ENCODE data around the gene PPARG.
"Not testable (repeated sequence)": the region's sequence is repeated elsewhere in the genome, so short reads cannot be mapped to it uniquely, and the experiment has no call there.

DNA sequence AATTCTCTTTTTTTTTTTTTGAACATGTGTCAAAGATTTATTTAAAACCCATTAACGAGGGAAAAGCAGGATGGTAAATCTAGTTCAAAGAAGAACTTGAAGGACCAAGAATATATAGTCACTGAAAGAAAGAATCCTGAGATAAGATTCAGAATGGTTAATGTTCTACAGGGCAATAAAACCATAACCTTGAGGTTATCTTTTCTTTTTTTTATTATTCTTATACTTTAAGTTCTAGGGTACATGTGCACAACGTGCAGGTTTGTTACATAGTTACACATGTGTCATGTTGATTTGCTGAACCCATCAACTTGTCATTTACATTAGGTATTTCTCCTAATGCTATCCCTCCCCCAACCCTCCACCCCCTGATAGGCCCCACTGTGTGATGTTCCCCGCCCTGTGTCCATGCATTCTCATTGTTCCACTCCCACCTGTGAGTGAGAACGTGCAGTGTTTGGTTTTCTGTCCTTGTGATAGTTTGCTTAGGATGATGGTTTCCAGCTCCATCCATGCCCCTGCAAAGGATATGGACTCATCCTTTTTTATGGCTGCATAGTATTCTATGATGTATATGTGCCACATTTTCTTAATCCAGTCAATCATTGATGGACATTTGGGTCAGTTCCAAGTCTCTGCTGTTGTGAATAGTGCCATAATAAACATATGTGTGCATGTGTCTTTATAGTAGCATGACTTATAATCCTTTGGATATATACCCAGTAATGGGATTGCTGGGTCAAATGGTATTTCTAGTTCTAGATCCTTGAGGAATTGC lies 97.8 kb downstream of the PPARG start:
- not testable (repeated sequence) for TF ChIP-seq POLR2A (IDR thresholded peaks at IDR 0.05; ENCODE audit: extremely low read depth, insufficient read length); CTCF (IDR thresholded peaks at IDR 0.05; ENCODE audit: low read depth, low read length); MAX (IDR thresholded peaks at IDR 0.05; ENCODE audit: low read depth, low read length)
